Trophoblast cell (in vitro differentiated cells and primary cell): ENCODE data around the gene PTP4A2.

ENCODE experiments used
- DNase-seq, 2 donors: peaks; one replicate each; pipeline ENCODE4 v3.0.0-alpha.2; 2016
- H2AFZ ChIP-seq: 2 replicates; pipeline ENCODE4 v1.6.1; 2013; ENCODE audit warnings: low read length, moderate library complexity, mild to moderate bottlenecking; ENCODE audit not compliant: insufficient read depth, poor library complexity
- H2AK5ac ChIP-seq: 2 replicates; pipeline ENCODE4 v1.6.1; 2013; ENCODE audit warnings: mild to moderate bottlenecking, low read length
- H2BK120ac ChIP-seq: 2 replicates; pipeline ENCODE4 v1.6.1; 2013; ENCODE audit warnings: low read length, mild to moderate bottlenecking, moderate library complexity; ENCODE audit not compliant: insufficient read depth, poor library complexity
- H2BK12ac ChIP-seq: 2 replicates; pipeline ENCODE4 v1.6.1; 2013; ENCODE audit warnings: mild to moderate bottlenecking, low read length, moderate library complexity
- H2BK5ac ChIP-seq: 2 replicates; pipeline ENCODE4 v1.6.1; 2013; ENCODE audit warnings: low read length, low read depth, moderate library complexity, mild to moderate bottlenecking; ENCODE audit not compliant: poor library complexity
- H3K14ac ChIP-seq: 2 replicates; pipeline ENCODE4 v1.6.1; 2013; ENCODE audit warnings: mild to moderate bottlenecking, low read length
- H3K18ac ChIP-seq: 2 replicates; pipeline ENCODE4 v1.6.1; 2013; ENCODE audit warnings: mild to moderate bottlenecking, low read length
- H3K23ac ChIP-seq: 2 replicates; pipeline ENCODE4 v1.6.1; 2013; ENCODE audit warnings: low read length
- H3K27ac ChIP-seq: 2 replicates; pipeline ENCODE4 v1.5.1; 2013; ENCODE audit warnings: low read depth, mild to moderate bottlenecking, inconsistent platforms, low read length, moderate library complexity
- H3K27me3 ChIP-seq: 2 replicates; pipeline ENCODE4 v1.6.1; 2013; ENCODE audit warnings: inconsistent platforms, mild to moderate bottlenecking, low read length, moderate library complexity; ENCODE audit not compliant: insufficient read depth
- H3K36me3 ChIP-seq, 2 experiments: 1 replicate in 1 of 2; 2 replicates in 1 of 2; pipeline ENCODE4 v1.6.1; 2013; ENCODE audit warnings: low read length in 2 of 2, mild to moderate bottlenecking in 2 of 2, moderate library complexity in 1 of 2; ENCODE audit not compliant: insufficient read depth in 2 of 2, control insufficient read depth in 1 of 2
- H3K4ac ChIP-seq: 2 replicates; pipeline ENCODE4 v1.6.1; 2013; ENCODE audit warnings: low read depth, mild to moderate bottlenecking, low read length, moderate library complexity
- H3K4me1 ChIP-seq, 2 experiments: 1 replicate in 1 of 2; 2 replicates in 1 of 2; pipeline ENCODE4 v1.6.1; 2013; ENCODE audit warnings: low read length in 2 of 2, mild to moderate bottlenecking in 2 of 2, moderate library complexity in 1 of 2; ENCODE audit not compliant: insufficient read depth in 2 of 2, control insufficient read depth in 1 of 2
- H3K4me2 ChIP-seq: 2 replicates; pipeline ENCODE4 v1.6.1; 2013; ENCODE audit warnings: inconsistent platforms, mild to moderate bottlenecking, low read length, moderate library complexity
- H3K4me3 ChIP-seq: 2 replicates; pipeline ENCODE4 v1.5.1; 2013; ENCODE audit warnings: mild to moderate bottlenecking, low read depth, low read length, inconsistent platforms
- H3K79me1 ChIP-seq: one replicate; pipeline ENCODE4 v1.6.1; 2013; ENCODE audit warnings: low read length
- H3K79me2 ChIP-seq: 2 replicates; pipeline ENCODE4 v1.6.1; 2013; ENCODE audit warnings: low read length, mild to moderate bottlenecking; ENCODE audit not compliant: control insufficient read depth, insufficient read depth, poor library complexity
- H3K9ac ChIP-seq: 2 replicates; pipeline ENCODE4 v1.6.1; 2013; ENCODE audit warnings: mild to moderate bottlenecking, low read length
- H3K9me3 ChIP-seq: 2 replicates; pipeline ENCODE4 v1.6.1; 2013; ENCODE audit warnings: low read depth, mild to moderate bottlenecking, control low read depth, inconsistent platforms, low read length; ENCODE audit not compliant: insufficient read depth
- H4K12ac ChIP-seq: 2 replicates; pipeline ENCODE4 v1.6.1; 2013; ENCODE audit warnings: low read depth, mild to moderate bottlenecking, low read length, moderate library complexity
- H4K8ac ChIP-seq: 2 replicates; pipeline ENCODE4 v1.6.1; 2013; ENCODE audit warnings: low read depth, mild to moderate bottlenecking, low read length, moderate library complexity
- H4K91ac ChIP-seq: one replicate; pipeline ENCODE4 v1.6.1; 2013; ENCODE audit warnings: low read depth, mild to moderate bottlenecking, low read length, moderate library complexity
- WGBS: extraction: QIAGEN DNeasy Blood & Tissue Kit; methylation state at CpG from one replicate; pipeline ENCODE4 v1.1.7; 2013; ENCODE audit warnings: missing lambda C conversion rate; ENCODE audit not compliant: insufficient read length, insufficient coverage; ENCODE audit errors: extremely low coverage; 5-methylcytosine and 5-hydroxymethylcytosine counted together

Gene PTP4A2

GRCh38 chr1:31919591-31919990 is 18.6 kb downstream of the PTP4A2 start:
- Histone ChIP-seq H3K27me3 (no peaks in the 10 kb centered on the region), H3K4me2 (no peak overlapping the region), H3K79me1 (no peaks in the 10 kb centered on the region), H3K4ac (peak overlapping the region; percentile 75), H3K14ac (no peak overlapping the region), H4K91ac (no peak overlapping the region), H2BK5ac (no peak overlapping the region), H2AK5ac (no peak overlapping the region), H2BK12ac (no peak overlapping the region), H3K79me2 (peaks cover 9% of the 10 kb centered on the region), H2BK120ac (no peak overlapping the region), H2AFZ (no peak overlapping the region), H3K18ac (no peak overlapping the region), H3K27ac (no peak overlapping the region), H4K12ac (no peak overlapping the region), H3K36me3 (peaks cover 11 to 17% of the 10 kb centered on the region in 2 experiments), H3K23ac (no peak overlapping the region), H3K9me3 (no peaks in the 10 kb centered on the region), H3K9ac (no peak overlapping the region), H4K8ac (no peak overlapping the region), H3K4me3 (no peak overlapping the region), H3K4me1 (no peaks in the 10 kb centered on the region)
- DNase-seq: no peak
- WGBS: no CpG with 5 or more reads among the region's 10 CpGs

GRCh38 chr1:31915438-31915837 is 22.7 kb downstream of the PTP4A2 start:
- Histone ChIP-seq H3K4me2 (no peak overlapping the region), H3K27ac (no peak overlapping the region)
- WGBS: no CpG with 5 or more reads among the region's 4 CpGs

GRCh38 chr1:31913968-31914367 is 24.2 kb downstream of the PTP4A2 start:
- Histone ChIP-seq H3K4me3 (no peak overlapping the region), H3K9me3 (no peaks in the 10 kb centered on the region), H3K18ac (no peak overlapping the region), H3K79me1 (no peaks in the 10 kb centered on the region), H2BK120ac (no peak overlapping the region), H3K36me3 (peaks cover 16 to 22% of the 10 kb centered on the region in 2 experiments), H3K4me2 (no peak overlapping the region), H3K14ac (no peak overlapping the region), H2BK12ac (no peak overlapping the region), H3K4ac (peak overlapping the region; percentile 29), H2AFZ (no peak overlapping the region), H3K27ac (no peak overlapping the region), H3K4me1 (no peaks in the 10 kb centered on the region), H4K91ac (no peak overlapping the region), H4K12ac (no peak overlapping the region), H3K79me2 (no peaks in the 10 kb centered on the region), H2AK5ac (no peak overlapping the region), H3K9ac (no peak overlapping the region), H2BK5ac (no peak overlapping the region), H3K27me3 (no peaks in the 10 kb centered on the region), H3K23ac (no peak overlapping the region), H4K8ac (no peak overlapping the region)
- WGBS: no CpG with 5 or more reads among the region's 3 CpGs
- DNase-seq: no peak

More at GRCh38 chr1:31915438-31915837, 22.7 kb downstream of the PTP4A2 start:
- H3K79me2 ChIP-seq: no peaks in the 10 kb centered on the region
- H2BK12ac ChIP-seq: no peak overlapping the region
- no peak for DNase-seq
- no peaks in the 10 kb centered on the region for H3K27me3 ChIP-seq
- no peak overlapping the region for H2BK120ac ChIP-seq
- H2AFZ ChIP-seq: no peak overlapping the region
- H3K9ac ChIP-seq: no peak overlapping the region
- no peak overlapping the region for H3K4ac ChIP-seq
- H3K4me3 ChIP-seq: no peak overlapping the region
- H4K91ac ChIP-seq: no peak overlapping the region
- H4K8ac ChIP-seq: no peak overlapping the region
- H3K4me1 ChIP-seq: no peaks in the 10 kb centered on the region
- H3K14ac ChIP-seq: no peak overlapping the region
- H2AK5ac ChIP-seq: no peak overlapping the region
- H3K9me3 ChIP-seq: no peaks in the 10 kb centered on the region
- H2BK5ac ChIP-seq: no peak overlapping the region
- no peaks in the 10 kb centered on the region for H3K79me1 ChIP-seq
- H3K18ac ChIP-seq: no peak overlapping the region
- H3K36me3 ChIP-seq: peaks cover 15 to 18% of the 10 kb centered on the region in 2 experiments
- no peak overlapping the region for H4K12ac ChIP-seq
- no peak overlapping the region for H3K23ac ChIP-seq

GRCh38 chr1:31912839-31913239 is 25.3 kb downstream of the PTP4A2 start:
- Histone ChIP-seq H4K12ac (no peak overlapping the region), H3K79me2 (no peaks in the 10 kb centered on the region), H3K27ac (no peak overlapping the region), H3K4me3 (no peak overlapping the region), H2BK12ac (no peak overlapping the region), H3K36me3 (peaks cover 21% of the 10 kb centered on the region in 2 experiments), H3K79me1 (no peaks in the 10 kb centered on the region), H3K9me3 (no peaks in the 10 kb centered on the region), H3K23ac (no peak overlapping the region), H2BK5ac (no peak overlapping the region), H4K91ac (no peak overlapping the region), H2AK5ac (no peak overlapping the region), H3K4ac (no peak overlapping the region), H3K4me1 (no peaks in the 10 kb centered on the region), H3K4me2 (no peak overlapping the region), H4K8ac (no peak overlapping the region), H3K9ac (no peak overlapping the region), H2AFZ (no peak overlapping the region), H3K27me3 (no peaks in the 10 kb centered on the region), H2BK120ac (no peak overlapping the region), H3K18ac (no peak overlapping the region), H3K14ac (no peak overlapping the region)
- no peak for DNase-seq
- no CpG with 5 or more reads among the region's 1 CpG for WGBS
